MM.1S (cell line): ENCODE results near the gene RFC1.

Experiments used
- DNase-seq: peaks from one replicate; pipeline ENCODE4 v3.0.0-alpha.2; 2015
- H2AFZ ChIP-seq: fragments of 300-600 bp; sonication (generic); 2 replicates; pipeline ENCODE4 v1.6.0; 2016; ENCODE audit warnings: antibody characterized with exemption, low read length
- H3F3A ChIP-seq: fragments of 300-600 bp; sonication (generic); 2 replicates; pipeline ENCODE4 v1.6.1; 2016; ENCODE audit warnings: mild to moderate bottlenecking, antibody characterized with exemption, low read length, moderate library complexity, mixed read lengths; ENCODE audit not compliant: insufficient read depth
- H3K27ac ChIP-seq: fragments of 300-600 bp; sonication (generic); 2 replicates; pipeline ENCODE4 v1.5.1; 2016; ENCODE audit warnings: mild to moderate bottlenecking, low read length
- H3K27me3 ChIP-seq: fragments of 300-600 bp; sonication (generic); replicated peaks from 2 replicates; pipeline ENCODE4 v1.6.0; 2016; ENCODE audit warnings: low read length; ENCODE audit not compliant: insufficient read depth
- H3K36me3 ChIP-seq: fragments of 300-600 bp; sonication (generic); replicated peaks from 2 replicates; pipeline ENCODE4 v1.6.1; 2016; ENCODE audit warnings: mild to moderate bottlenecking, low read length, mixed read lengths; ENCODE audit not compliant: insufficient read depth
- H3K4me1 ChIP-seq: fragments of 300-600 bp; sonication (generic); 2 replicates; pipeline ENCODE4 v1.6.1; 2016; ENCODE audit warnings: low read length, mixed read lengths
- H3K4me2 ChIP-seq: fragments of 300-600 bp; sonication (generic); 2 replicates; pipeline ENCODE4 v1.6.0; 2016; ENCODE audit warnings: low read depth, low read length
- H3K4me3 ChIP-seq: fragments of 300-600 bp; sonication (generic); 2 replicates; pipeline ENCODE4 v1.5.1; 2016; ENCODE audit warnings: low read length, mixed read lengths
- H3K79me2 ChIP-seq: fragments of 300-600 bp; sonication (generic); 2 replicates; pipeline ENCODE4 v1.6.1; 2016; ENCODE audit warnings: mixed run types, low read length, mixed read lengths
- H3K9ac ChIP-seq: fragments of 300-600 bp; sonication (generic); 2 replicates; pipeline ENCODE4 v1.6.1; 2016; ENCODE audit warnings: low read length, mixed read lengths
- H3K9me2 ChIP-seq: fragments of 300-600 bp; sonication (generic); replicated peaks from 2 replicates; pipeline ENCODE4 v1.6.1; 2016; ENCODE audit warnings: mild to moderate bottlenecking, low read length, mixed read lengths; ENCODE audit not compliant: insufficient read depth
- H3K9me3 ChIP-seq: fragments of 300-600 bp; sonication (generic); replicated peaks from 2 replicates; pipeline ENCODE4 v1.6.1; 2016; ENCODE audit warnings: mild to moderate bottlenecking, low read length, mixed read lengths; ENCODE audit not compliant: insufficient read depth
- H4K20me1 ChIP-seq: fragments of 300-600 bp; sonication (generic); 2 replicates; pipeline ENCODE4 v1.6.1; 2016; ENCODE audit warnings: mild to moderate bottlenecking, low read length, moderate library complexity, mixed read lengths; ENCODE audit not compliant: insufficient read depth
- EZH2 ChIP-seq: fragments of 300-600 bp; sonication (generic); optimal IDR thresholded peaks from 2 replicates; pipeline ENCODE3; 2017; ENCODE audit warnings: low read depth, mild to moderate bottlenecking, antibody characterized with exemption, low read length, mixed read lengths
- EZH2phosphoT487 ChIP-seq: fragments of 300-600 bp; sonication (generic); IDR thresholded peaks from 2 replicates; pipeline ENCODE4 v1.6.1; 2018; ENCODE audit warnings: antibody characterized with exemption, low read length
- TF ChIP-seq, protein P1 (sequence below): fragments of 300-600 bp; sonication (generic); IDR thresholded peaks from 2 replicates; pipeline ENCODE4 v1.5.1; 2016; ENCODE audit warnings: antibody characterized with exemption, low read length, mixed read lengths

Gene RFC1

DNA sequence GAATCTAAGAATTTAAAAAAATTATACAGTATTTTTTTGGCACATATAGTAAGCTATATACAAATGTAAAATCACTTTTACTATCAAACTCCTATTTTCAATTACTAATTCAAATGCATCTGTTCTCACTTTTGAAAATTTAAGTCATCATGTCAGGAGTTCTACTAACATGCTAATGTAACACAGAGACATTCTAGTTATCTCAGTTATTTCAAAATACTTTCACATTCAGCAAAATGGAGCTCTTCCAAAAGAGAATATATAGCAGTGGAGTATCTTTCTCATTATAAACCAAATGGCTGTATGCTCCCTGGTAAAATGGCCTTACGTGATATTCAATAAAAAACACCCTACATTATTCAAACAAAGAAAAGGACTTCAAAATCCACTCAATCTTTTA, 42.3 kb downstream of the RFC1 start:
- H3K4me3 ChIP-seq: no peak overlapping the region
- H3K27me3 ChIP-seq: no peaks in the 10 kb centered on the region
- no peak overlapping the region for H3K9ac ChIP-seq
- H3K4me2 ChIP-seq: no peak overlapping the region
- TF ChIP-seq, protein P1, sequence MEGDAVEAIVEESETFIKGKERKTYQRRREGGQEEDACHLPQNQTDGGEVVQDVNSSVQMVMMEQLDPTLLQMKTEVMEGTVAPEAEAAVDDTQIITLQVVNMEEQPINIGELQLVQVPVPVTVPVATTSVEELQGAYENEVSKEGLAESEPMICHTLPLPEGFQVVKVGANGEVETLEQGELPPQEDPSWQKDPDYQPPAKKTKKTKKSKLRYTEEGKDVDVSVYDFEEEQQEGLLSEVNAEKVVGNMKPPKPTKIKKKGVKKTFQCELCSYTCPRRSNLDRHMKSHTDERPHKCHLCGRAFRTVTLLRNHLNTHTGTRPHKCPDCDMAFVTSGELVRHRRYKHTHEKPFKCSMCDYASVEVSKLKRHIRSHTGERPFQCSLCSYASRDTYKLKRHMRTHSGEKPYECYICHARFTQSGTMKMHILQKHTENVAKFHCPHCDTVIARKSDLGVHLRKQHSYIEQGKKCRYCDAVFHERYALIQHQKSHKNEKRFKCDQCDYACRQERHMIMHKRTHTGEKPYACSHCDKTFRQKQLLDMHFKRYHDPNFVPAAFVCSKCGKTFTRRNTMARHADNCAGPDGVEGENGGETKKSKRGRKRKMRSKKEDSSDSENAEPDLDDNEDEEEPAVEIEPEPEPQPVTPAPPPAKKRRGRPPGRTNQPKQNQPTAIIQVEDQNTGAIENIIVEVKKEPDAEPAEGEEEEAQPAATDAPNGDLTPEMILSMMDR: no peak
- TF ChIP-seq EZH2 (no peak), EZH2phosphoT487 (no peak)
- H3K36me3 ChIP-seq: peaks cover 8% of the 10 kb centered on the region; the same call in 1 of the 2 replicates
- no peaks in the 10 kb centered on the region for H3K4me1 ChIP-seq
- H2AFZ ChIP-seq: no peak overlapping the region
- no peak overlapping the region for H3K27ac ChIP-seq
- no peaks in the 10 kb centered on the region for H3F3A ChIP-seq
- no peaks in the 10 kb centered on the region for H3K9me3 ChIP-seq
- H4K20me1 ChIP-seq: no peaks in the 10 kb centered on the region
- peaks cover 23% of the 10 kb centered on the region for H3K79me2 ChIP-seq
- DNase-seq: no peak
- no peaks in the 10 kb centered on the region for H3K9me2 ChIP-seq

DNA sequence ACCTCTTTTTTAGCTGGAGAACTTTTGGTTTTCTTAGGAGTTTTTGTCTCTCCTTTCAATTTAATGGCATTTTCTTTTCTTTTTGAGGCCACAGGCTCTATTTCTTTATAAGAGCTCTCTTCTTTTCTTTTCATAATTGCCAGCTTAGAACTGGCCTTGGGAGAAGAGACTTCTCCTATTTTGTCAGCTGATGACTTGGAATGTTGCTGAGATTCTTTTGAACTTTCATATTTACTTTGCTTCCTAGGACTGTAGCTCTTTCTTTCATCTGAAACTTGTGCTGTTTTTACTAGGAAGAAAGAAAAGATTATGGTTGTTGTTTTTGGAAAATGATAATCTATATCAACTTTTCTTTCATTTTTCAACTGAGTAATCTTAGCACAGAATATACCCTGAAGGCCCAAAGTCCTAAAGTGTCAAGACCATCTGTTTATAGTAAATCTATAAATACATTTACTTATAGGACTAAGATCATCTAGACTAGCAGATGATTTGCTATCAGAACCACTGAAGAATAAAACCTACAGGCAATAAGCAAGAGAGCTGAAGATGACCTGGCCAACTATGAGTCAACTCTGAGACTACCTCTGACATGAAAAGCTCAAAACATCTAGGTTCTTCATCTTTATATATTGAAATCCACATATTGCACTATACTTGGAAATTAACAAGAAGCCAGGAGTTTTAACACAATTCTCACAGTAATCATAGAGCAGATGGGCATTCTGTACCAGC, 45.6 kb downstream of the RFC1 start:
- no peak overlapping the region for H3K4me2 ChIP-seq
- no peak for DNase-seq
- H3K79me2 ChIP-seq: peaks cover 10% of the 10 kb centered on the region
- no peaks in the 10 kb centered on the region for H3K4me1 ChIP-seq
- no peaks in the 10 kb centered on the region for H3K9me2 ChIP-seq
- H3F3A ChIP-seq: no peaks in the 10 kb centered on the region
- H3K9ac ChIP-seq: no peak overlapping the region
- no peak overlapping the region for H3K27ac ChIP-seq
- H3K9me3 ChIP-seq: no peaks in the 10 kb centered on the region
- no peaks in the 10 kb centered on the region for H3K27me3 ChIP-seq
- no peaks in the 10 kb centered on the region for H4K20me1 ChIP-seq
- no peak overlapping the region for H3K4me3 ChIP-seq
- H2AFZ ChIP-seq: no peak overlapping the region
- peaks cover 10% of the 10 kb centered on the region; the same call in 1 of the 2 replicates for H3K36me3 ChIP-seq
- no peak for TF ChIP-seq EZH2phosphoT487
- no peak for TF ChIP-seq EZH2
- TF ChIP-seq, protein P1: no peak

DNA sequence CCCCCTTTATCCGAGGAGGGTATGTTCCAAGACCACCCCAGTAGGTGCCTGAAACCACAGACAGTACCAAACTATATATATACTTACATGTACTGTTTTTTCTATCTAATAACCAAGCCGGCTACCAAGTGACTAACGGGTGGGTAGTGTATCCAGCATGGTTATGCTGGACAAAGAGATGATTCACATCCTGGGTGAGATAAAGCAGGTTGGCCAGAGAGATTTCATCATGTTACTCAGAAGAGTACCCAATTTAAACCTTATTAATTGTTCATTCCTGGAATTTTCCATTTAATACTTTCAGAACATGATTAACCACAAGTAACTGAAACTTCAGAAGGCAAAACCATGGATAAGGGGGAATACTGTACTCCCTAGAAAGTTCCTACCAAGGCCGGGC, 46.5 kb downstream of the RFC1 start:
- Histone ChIP-seq H2AFZ (no peak overlapping the region), H4K20me1 (no peaks in the 10 kb centered on the region), H3K4me2 (no peak overlapping the region), H3K4me1 (no peaks in the 10 kb centered on the region), H3K27ac (no peak overlapping the region), H3K9ac (no peak overlapping the region), H3K27me3 (no peaks in the 10 kb centered on the region), H3K36me3 (peaks cover 12% of the 10 kb centered on the region; the same call in 1 of the 2 replicates), H3K79me2 (peaks cover 6% of the 10 kb centered on the region; the same call in 1 of the 2 replicates), H3K9me2 (no peaks in the 10 kb centered on the region), H3F3A (no peaks in the 10 kb centered on the region), H3K4me3 (no peak overlapping the region), H3K9me3 (no peaks in the 10 kb centered on the region)
- TF ChIP-seq EZH2: no peak
- TF ChIP-seq, protein P1: no peak
- TF ChIP-seq EZH2phosphoT487: no peak
- DNase-seq: no peak
